SK-N-MC (cell line): ENCODE measurements around the gene PPP4R4.
"Not testable (repeated sequence)": the region's sequence is repeated elsewhere in the genome, so short reads cannot be mapped to it uniquely, and the experiment has no call there.

Source experiments
- DNase-seq: peaks from one replicate; pipeline ENCODE4 v3.0.0-alpha.2; 2011; ENCODE audit warnings: low read depth, low spot score
- H3K27ac ChIP-seq: fragments of 200-600 bp; sonication (generic); 2 replicates; pipeline ENCODE4 v1.5.1; 2016; ENCODE audit warnings: mixed run types
- H3K36me3 ChIP-seq: fragments of 200-600 bp; sonication (generic); 2 replicates; pipeline ENCODE4 v1.6.1; 2017; ENCODE audit warnings: antibody characterized with exemption, low read length, mixed read lengths; ENCODE audit not compliant: insufficient read depth
- H3K4me3 ChIP-seq: fragments of 200-600 bp; sonication (generic); 2 replicates; pipeline ENCODE4 v1.5.1; 2016
- H3K9ac ChIP-seq: fragments of 200-600 bp; sonication (generic); 2 replicates; pipeline ENCODE4 v1.8.0; 2017; ENCODE audit warnings: mixed run types, mixed read lengths; ENCODE audit not compliant: insufficient read length
- H3K9me3 ChIP-seq: fragments of 200-600 bp; sonication (generic); 2 replicates; pipeline ENCODE4 v1.6.1; 2017; ENCODE audit warnings: low read depth, mild to moderate bottlenecking, antibody characterized with exemption, low read length, moderate library complexity, mixed read lengths
- EZH2 ChIP-seq: fragments of 200-600 bp; sonication (generic); IDR thresholded peaks from one replicate; pipeline ENCODE4 v1.6.1; 2017; ENCODE audit warnings: antibody characterized with exemption
- FOXP2 ChIP-seq: optimal IDR thresholded peaks from 2 replicates; pipeline ENCODE3; 2011; ENCODE audit warnings: mild to moderate bottlenecking, moderate library complexity; ENCODE audit not compliant: insufficient read depth; ENCODE audit errors: extremely low read length, control extremely low read depth
- POLR2AphosphoS5 ChIP-seq: IDR thresholded peaks from 2 replicates; pipeline ENCODE4 v1.6.1; 2012; ENCODE audit warnings: mild to moderate bottlenecking, low read depth, low read length, borderline replicate concordance

PPP4R4 gene

DNA sequence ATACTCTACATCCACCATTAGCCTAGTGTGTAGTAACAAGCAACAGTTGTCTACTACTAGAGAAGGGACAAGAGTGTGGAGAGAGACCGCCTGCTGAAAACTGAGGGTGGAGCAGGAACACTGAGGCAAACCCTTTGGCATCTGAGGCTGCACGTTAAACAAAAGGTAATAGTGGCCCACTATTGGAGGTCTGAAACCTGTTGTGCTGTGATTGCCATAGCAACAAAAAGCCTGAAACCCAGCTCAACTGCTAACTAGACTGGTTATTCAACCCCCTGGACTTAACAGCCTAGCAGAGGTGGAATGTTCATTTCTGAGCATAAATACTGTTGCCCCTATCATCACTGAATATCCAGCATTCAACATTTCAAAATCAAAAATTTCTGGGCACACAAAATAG lies 43.0 kb downstream of the PPP4R4 start:
- Histone ChIP-seq H3K27ac (no peak overlapping the region), H3K9me3 (no peaks in the 10 kb centered on the region), H3K4me3 (no peak overlapping the region), H3K36me3 (no peaks in the 10 kb centered on the region), H3K9ac (no peak overlapping the region)
- TF ChIP-seq FOXP2 (no peak), EZH2 (no peak), POLR2AphosphoS5 (no peak)
- no peak for DNase-seq

DNA sequence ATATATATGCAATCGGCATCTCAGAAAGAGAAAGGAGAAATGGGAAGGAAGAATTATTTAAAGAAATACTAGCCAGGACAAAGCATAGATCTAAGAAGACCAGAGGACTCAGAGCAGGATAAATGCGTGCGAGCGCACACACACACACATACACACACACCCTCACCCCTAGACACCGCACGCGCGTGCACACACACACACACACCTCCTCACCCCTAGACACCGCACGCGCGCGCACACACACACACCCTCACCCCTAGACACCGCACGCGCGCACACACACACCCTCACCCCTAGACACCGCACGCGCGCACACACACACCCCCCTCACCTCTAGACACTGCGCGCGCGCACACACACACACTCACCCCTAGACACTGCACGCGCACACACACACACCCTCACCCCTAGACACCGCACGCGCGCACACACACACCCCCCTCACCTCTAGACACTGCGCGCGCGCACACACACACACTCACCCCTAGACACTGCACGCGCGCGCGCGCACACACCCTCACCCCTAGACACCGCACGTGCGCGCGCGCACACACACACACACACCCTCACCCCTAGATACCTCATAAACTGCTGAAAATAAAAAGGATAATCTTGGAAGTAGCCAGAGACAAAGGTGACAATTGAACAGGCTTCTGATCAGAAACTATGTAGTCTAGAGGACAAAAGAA lies 44.2 kb downstream of the PPP4R4 start:
- not testable (repeated sequence) for DNase-seq, H3K36me3 ChIP-seq, H3K27ac ChIP-seq, H3K9ac ChIP-seq, H3K4me3 ChIP-seq, H3K9me3 ChIP-seq

DNA sequence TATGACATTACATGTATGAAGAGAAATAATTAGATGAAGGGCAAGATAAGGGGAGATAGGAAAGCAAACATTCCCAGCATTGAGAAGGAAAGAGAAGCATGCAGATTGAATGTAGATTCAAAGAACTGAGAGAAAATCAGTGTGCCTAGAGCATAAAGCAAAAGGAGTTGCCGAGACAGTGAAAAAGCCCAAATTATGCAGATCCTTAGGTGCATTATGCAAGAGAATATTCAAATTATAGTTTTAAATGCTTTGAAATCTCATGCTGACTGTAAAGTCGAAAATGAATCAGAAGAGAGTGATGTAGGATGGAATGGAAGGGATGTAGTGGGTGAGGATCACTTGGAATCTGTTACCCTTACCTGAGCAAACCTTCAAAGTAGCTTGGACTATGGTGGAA lies 49.9 kb downstream of the PPP4R4 start:
- Histone ChIP-seq H3K4me3 (no peak overlapping the region), H3K9me3 (no peaks in the 10 kb centered on the region), H3K9ac (no peak overlapping the region), H3K36me3 (no peaks in the 10 kb centered on the region), H3K27ac (no peak overlapping the region)
- TF ChIP-seq EZH2 (no peak), POLR2AphosphoS5 (no peak), FOXP2 (no peak)
- no peak for DNase-seq

DNA sequence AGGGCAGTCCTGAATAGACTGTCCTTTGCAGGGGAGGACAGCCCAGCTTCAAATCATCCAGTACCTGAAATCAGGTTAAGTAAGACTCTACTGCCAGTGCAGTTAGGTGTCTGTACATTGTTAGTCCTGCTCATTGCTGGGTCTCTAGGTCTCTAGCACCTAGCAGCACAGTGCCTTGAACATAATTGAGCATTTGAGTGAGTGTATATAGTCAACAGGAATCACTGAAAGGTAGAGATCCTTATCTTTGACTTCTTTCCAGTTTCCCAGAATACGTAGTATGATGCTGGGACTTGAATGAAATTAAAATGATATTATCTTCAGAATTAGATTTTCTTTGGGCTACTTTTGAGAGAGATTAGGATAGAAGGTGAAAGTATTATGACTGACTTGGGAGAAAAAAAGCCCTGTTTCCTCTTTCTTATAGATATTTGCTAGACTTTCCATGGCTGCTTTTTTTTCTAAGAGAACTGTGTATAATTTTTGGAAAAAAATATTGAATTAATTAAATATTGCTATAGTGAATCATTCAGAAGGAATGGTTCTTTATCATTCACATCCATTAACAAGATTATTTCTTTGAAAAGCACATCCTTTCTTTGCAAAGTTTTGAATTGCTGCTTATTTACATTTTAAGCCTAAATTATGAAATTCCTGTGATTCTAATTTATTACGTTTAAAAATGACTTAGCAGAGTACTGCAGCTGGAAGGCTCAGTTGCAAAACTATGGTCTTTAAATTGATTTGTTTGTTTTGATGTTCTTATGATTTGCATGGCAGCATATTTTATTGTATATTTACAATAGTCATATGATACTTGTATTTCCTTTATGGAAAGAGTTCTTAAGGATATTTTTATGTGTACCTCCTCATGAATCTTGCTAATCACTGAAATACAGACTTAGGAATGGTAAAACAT lies 51.6 kb downstream of the PPP4R4 start:
- Histone ChIP-seq H3K27ac (no peak overlapping the region), H3K36me3 (no peaks in the 10 kb centered on the region), H3K9ac (no peak overlapping the region), H3K9me3 (no peaks in the 10 kb centered on the region), H3K4me3 (no peak overlapping the region)
- no peak for TF ChIP-seq EZH2
- no peak for TF ChIP-seq FOXP2
- no peak for TF ChIP-seq POLR2AphosphoS5
- no peak for DNase-seq

DNA sequence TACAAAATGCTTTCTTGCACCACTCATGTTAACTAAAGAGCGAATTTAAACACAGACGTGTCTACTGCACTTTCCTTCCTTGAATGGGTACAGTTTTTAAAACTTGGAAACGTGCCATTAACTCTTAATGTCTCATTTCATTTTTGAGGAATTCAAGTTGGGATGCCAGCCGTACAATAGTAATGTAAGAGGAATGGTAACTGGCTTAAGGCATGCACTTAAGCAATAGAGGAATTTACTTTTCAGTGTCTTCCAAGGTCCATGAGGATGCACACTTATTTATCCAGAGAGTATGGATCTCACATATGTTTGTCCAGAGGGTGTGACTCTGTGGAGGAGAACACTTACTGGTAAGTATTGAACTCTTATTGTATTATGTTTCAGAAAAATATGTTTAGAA lies 52.9 kb downstream of the PPP4R4 start:
- no peaks in the 10 kb centered on the region for H3K9me3 ChIP-seq
- H3K36me3 ChIP-seq: no peaks in the 10 kb centered on the region
- H3K9ac ChIP-seq: no peak overlapping the region
- DNase-seq: no peak
- no peak overlapping the region for H3K27ac ChIP-seq
- no peak overlapping the region for H3K4me3 ChIP-seq
- TF ChIP-seq EZH2 (no peak), FOXP2 (no peak), POLR2AphosphoS5 (no peak)

DNA sequence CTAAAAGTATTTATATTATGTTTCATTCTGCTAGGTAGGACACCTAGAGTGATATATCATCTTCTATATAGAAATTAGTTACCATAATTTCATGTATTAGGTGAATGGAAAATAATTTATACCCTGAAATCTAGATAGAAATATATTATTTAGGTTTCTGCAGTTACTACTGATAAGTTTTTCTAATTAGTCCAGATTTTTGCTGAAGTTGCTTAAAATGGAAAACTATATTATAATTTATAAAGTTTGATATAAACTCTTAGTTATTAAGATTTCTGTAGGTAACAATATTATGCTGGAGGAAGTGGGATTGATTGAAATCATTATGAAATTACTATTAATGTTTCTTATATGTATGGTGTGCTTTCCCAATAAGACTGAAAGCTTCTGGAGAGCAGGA lies 62.9 kb downstream of the PPP4R4 start:
- TF ChIP-seq FOXP2: no peak
- no peak for TF ChIP-seq POLR2AphosphoS5
- no peak for TF ChIP-seq EZH2
- H3K27ac ChIP-seq: no peak overlapping the region
- no peaks in the 10 kb centered on the region for H3K9me3 ChIP-seq
- H3K9ac ChIP-seq: no peak overlapping the region
- no peak overlapping the region for H3K4me3 ChIP-seq
- no peak for DNase-seq
- H3K36me3 ChIP-seq: no peaks in the 10 kb centered on the region

DNA sequence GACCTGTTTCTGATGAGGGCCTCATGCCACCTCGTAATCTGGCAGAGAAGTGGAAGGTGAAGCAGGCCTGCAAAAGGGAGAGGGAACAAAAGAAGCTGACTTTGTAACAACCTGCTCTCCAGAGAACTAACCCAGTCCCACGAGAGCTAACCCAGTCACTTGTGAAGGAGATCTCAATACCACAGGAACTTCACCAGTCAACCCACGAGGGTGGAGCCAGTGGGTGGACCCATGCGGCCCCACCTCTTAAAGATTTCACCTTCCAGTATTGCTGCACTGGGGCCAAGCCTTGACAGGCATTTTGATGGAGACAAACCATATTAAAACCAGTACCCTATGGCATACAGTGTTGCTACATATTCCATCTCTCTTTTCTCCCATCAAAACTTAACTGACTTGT lies 63.9 kb downstream of the PPP4R4 start:
- no peak overlapping the region for H3K9ac ChIP-seq
- TF ChIP-seq POLR2AphosphoS5: no peak
- no peak for TF ChIP-seq FOXP2
- no peak for TF ChIP-seq EZH2
- no peaks in the 10 kb centered on the region for H3K9me3 ChIP-seq
- no peak overlapping the region for H3K27ac ChIP-seq
- H3K36me3 ChIP-seq: no peaks in the 10 kb centered on the region
- no peak overlapping the region for H3K4me3 ChIP-seq
- no peak for DNase-seq

DNA sequence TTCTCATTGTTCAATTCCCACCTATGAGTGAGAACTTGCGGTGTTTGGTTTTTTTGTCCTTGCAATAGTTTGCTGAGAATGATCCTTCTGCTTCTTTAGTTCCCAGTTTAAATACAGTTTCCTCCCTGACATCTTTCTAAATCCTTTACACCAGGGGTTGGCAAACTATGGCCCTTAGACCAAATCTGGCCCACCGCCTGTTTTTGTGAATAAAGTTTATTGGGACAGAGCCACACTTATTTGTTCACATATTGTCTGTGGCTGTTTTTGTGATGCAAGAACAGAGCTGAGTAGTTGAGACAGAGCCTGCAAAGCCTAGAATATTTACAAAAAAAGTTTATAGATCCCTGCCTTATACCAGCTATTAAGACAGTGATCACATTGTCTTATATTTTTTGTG lies 65.3 kb downstream of the PPP4R4 start:
- Histone ChIP-seq H3K9ac (no peak overlapping the region), H3K36me3 (no peaks in the 10 kb centered on the region), H3K4me3 (no peak overlapping the region), H3K27ac (no peak overlapping the region), H3K9me3 (no peaks in the 10 kb centered on the region)
- DNase-seq: no peak
- no peak for TF ChIP-seq FOXP2
- no peak for TF ChIP-seq EZH2
- TF ChIP-seq POLR2AphosphoS5: no peak

DNA sequence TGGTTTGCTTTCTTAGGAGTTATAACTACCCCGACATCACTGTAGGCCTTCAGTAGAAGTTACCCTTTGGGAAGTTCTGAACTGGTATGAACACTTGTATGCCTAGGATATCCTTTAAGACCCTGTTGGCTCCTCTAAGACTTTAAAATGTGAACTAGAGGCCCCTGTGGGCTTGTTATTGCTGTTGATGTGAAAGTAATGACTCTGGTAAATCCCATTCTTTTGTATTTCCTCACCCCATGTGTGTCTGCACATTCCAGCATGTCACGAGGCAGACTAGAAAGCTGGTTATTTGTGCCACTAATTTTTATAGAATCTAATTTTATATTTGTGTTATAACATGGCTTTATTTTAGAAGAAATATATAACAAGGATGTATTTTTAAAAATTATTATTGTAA lies 70.1 kb downstream of the PPP4R4 start:
- Histone ChIP-seq H3K36me3 (no peaks in the 10 kb centered on the region), H3K27ac (no peak overlapping the region), H3K9me3 (no peaks in the 10 kb centered on the region), H3K9ac (no peak overlapping the region), H3K4me3 (no peak overlapping the region)
- DNase-seq: no peak
- no peak for TF ChIP-seq FOXP2
- no peak for TF ChIP-seq EZH2
- no peak for TF ChIP-seq POLR2AphosphoS5

DNA sequence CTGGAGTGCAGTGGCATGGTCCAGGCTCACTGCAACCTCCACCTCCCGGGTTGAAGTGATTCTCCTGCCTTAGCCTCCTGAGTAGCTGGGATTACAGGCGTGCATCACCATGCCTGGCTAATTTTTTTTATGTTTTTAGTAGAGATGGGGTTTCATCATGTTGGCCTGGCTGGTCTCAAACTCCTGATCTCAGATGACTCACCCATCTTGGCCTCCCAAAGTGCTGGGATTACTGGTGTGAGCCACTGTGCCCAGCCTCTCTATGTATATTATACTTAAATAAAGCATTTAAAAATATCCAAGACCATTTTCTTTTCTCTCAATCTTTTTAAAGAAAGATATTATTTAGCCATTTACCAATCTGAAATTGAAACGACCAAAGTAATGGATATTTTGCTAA lies 90.1 kb downstream of the PPP4R4 start:
- H3K9me3 ChIP-seq, H3K36me3 ChIP-seq, H3K4me3 ChIP-seq, H3K9ac ChIP-seq, H3K27ac ChIP-seq, DNase-seq: not testable (repeated sequence)
